HepG2 (cell line): ENCODE measurements around the gene MYLK. TPM values are rescaled to one million over a fixed set of nuclear protein-coding genes. Genes with fewer than 3 reads are reported as not detected.

Experiments used
- AHR ChIP-seq: IDR thresholded peaks from 2 replicates; pipeline ENCODE4 v1.6.1; 2018; ENCODE audit warnings: missing genetic modification reagents, missing compliant biosample characterization
- ARNT ChIP-seq: fragments of 450-650 bp; IDR thresholded peaks from 2 replicates; pipeline ENCODE4 v1.6.1; 2017
- CBX5 ChIP-seq: sonication (generic); formaldehyde crosslinking; IDR thresholded peaks from 2 replicates; pipeline ENCODE4 v1.4.0; 2020; ENCODE audit warnings: missing genetic modification reagents, borderline replicate concordance
- HDAC1 ChIP-seq: sonication (generic); formaldehyde crosslinking; IDR thresholded peaks from 2 replicates; pipeline ENCODE4 v1.5.1; 2020; ENCODE audit warnings: mild to moderate bottlenecking, missing genetic modification reagents
- IRF2 ChIP-seq: IDR thresholded peaks from 2 replicates; pipeline ENCODE4 v1.6.1; 2018; ENCODE audit warnings: missing genetic modification reagents, missing compliant biosample characterization
- JARID2 ChIP-seq: sonication (generic); formaldehyde crosslinking; IDR thresholded peaks from 2 replicates; pipeline ENCODE4 v1.8.1; 2023; ENCODE audit warnings: missing genetic modification reagents, inconsistent platforms; ENCODE audit not compliant: insufficient replicate concordance
- LCORL ChIP-seq, 2 experiments: fragments of 450-650 bp in 1 of 2; sonication (generic) in 1 of 2; formaldehyde crosslinking in 1 of 2; IDR thresholded peaks; 2 replicates each; pipeline versions ENCODE4 v1.5.0 to v1.6.1; 2017 to 2020; ENCODE audit warnings: antibody characterized with exemption in 1 of 2, missing genetic modification reagents in 1 of 2
- MTA3 ChIP-seq: sonication (generic); formaldehyde crosslinking; IDR thresholded peaks from 2 replicates; pipeline ENCODE4 v1.4.0; 2020; ENCODE audit warnings: missing genetic modification reagents
- NFATC3 ChIP-seq: sonication (generic); formaldehyde crosslinking; IDR thresholded peaks from 2 replicates; pipeline ENCODE4 v1.5.1; 2020; ENCODE audit warnings: mild to moderate bottlenecking, missing genetic modification reagents
- NFRKB ChIP-seq: fragments of 450-650 bp; IDR thresholded peaks from 2 replicates; pipeline ENCODE4 v1.6.1; 2017
- NONO ChIP-seq, 2 experiments: fragments of 450-650 bp in 1 of 2; sonication (generic) in 1 of 2; formaldehyde crosslinking in 1 of 2; IDR thresholded peaks in 1 of 2; conservative IDR thresholded peaks in 1 of 2; 2 replicates each; pipeline versions ENCODE4 v1.6.1 to v1.8.0; 2017 to 2022; ENCODE audit warnings: mild to moderate bottlenecking in 1 of 2, missing genetic modification reagents in 1 of 2, moderate library complexity in 1 of 2
- RXRA ChIP-seq: sonication (generic); formaldehyde crosslinking; IDR thresholded peaks from 2 replicates; pipeline ENCODE4 v1.5.1; 2020; ENCODE audit warnings: missing genetic modification reagents
- SP4 ChIP-seq: sonication (generic); formaldehyde crosslinking; IDR thresholded peaks from 2 replicates; pipeline ENCODE4 v1.8.1; 2023; ENCODE audit warnings: mild to moderate bottlenecking, missing genetic modification reagents
- THYN1 ChIP-seq: sonication (generic); formaldehyde crosslinking; IDR thresholded peaks from 2 replicates; pipeline ENCODE4 v1.8.1; 2023; ENCODE audit warnings: low read depth, mild to moderate bottlenecking, moderate library complexity, missing genetic modification reagents, borderline replicate concordance
- TP53 ChIP-seq: sonication (generic); formaldehyde crosslinking; conservative IDR thresholded peaks from 2 replicates; pipeline ENCODE4 v1.4.0; 2020; ENCODE audit warnings: missing genetic modification reagents
- ZBTB21 ChIP-seq: sonication (generic); formaldehyde crosslinking; IDR thresholded peaks from 2 replicates; pipeline ENCODE4 v1.4.0; 2020; ENCODE audit warnings: missing genetic modification reagents
- ZNF20 ChIP-seq: sonication (generic); formaldehyde crosslinking; IDR thresholded peaks from 2 replicates; pipeline ENCODE4 v1.4.0; 2020; ENCODE audit warnings: mild to moderate bottlenecking, moderate library complexity, missing genetic modification reagents
- ZNF326 ChIP-seq: sonication (generic); formaldehyde crosslinking; IDR thresholded peaks from 2 replicates; pipeline ENCODE4 v1.4.0; 2020; ENCODE audit warnings: missing genetic modification reagents, borderline replicate concordance
- ZNF496 ChIP-seq: sonication (generic); formaldehyde crosslinking; IDR thresholded peaks from 2 replicates; pipeline ENCODE4 v1.8.1; 2023; ENCODE audit warnings: mild to moderate bottlenecking, moderate library complexity, missing genetic modification reagents; ENCODE audit not compliant: insufficient replicate concordance
- ZNF564 ChIP-seq: sonication (generic); formaldehyde crosslinking; IDR thresholded peaks from 2 replicates; pipeline ENCODE4 v1.8.1; 2023; ENCODE audit warnings: mild to moderate bottlenecking, missing genetic modification reagents
- ZNF672 ChIP-seq: sonication (generic); formaldehyde crosslinking; IDR thresholded peaks from 2 replicates; pipeline ENCODE4 v1.8.1; 2022; ENCODE audit warnings: missing genetic modification reagents
- ZNF749 ChIP-seq: sonication (generic); formaldehyde crosslinking; IDR thresholded peaks from 2 replicates; pipeline ENCODE4 v1.8.0; 2022; ENCODE audit warnings: mild to moderate bottlenecking, missing genetic modification reagents, moderate library complexity, borderline replicate concordance
- polyA plus RNA-seq, 8 experiments: library from polyadenylated mRNA; depleted of rRNA in 3 of 8; stranded (reverse) in 7 of 8; unstranded in 1 of 8; fragments of >200 nt; fragmentation: Illumina TruSeq in 4 of 8; extraction: Trizol in 4 of 8; gene quantifications; 2 replicates each; pipeline versions ENCODE4 v1.2.1 to v1.2.3, GENCODE V29; 2011 to 2016; ENCODE audit warnings: low read depth in 4 of 8, missing spikeins in 1 of 8, mixed read lengths in 1 of 8; ENCODE audit not compliant: insufficient read depth in 1 of 8
- total RNA-seq, 5 experiments: library from RNA; depleted of rRNA; stranded (reverse); fragments of >200 nt; fragmentation: Illumina TruSeq; extraction: Trizol; gene quantifications; 2 replicates each; pipeline ENCODE4 v1.2.3, GENCODE V29; 2016; ENCODE audit warnings: low read depth in 1 of 5
- TF ChIP-seq, protein P1 (sequence below): sonication (generic); formaldehyde crosslinking; IDR thresholded peaks from 2 replicates; pipeline ENCODE4 v1.8.1; 2023; ENCODE audit warnings: mild to moderate bottlenecking, missing genetic modification reagents
- TF ChIP-seq, protein P2 (sequence below): sonication (generic); formaldehyde crosslinking; IDR thresholded peaks from 2 replicates; pipeline ENCODE4 v1.4.0; 2020; ENCODE audit warnings: missing genetic modification reagents, borderline replicate concordance

Gene MYLK
- total and polyA plus RNA-seq, 2 of the 13 experiments (the other 11 are each of a cell fraction or from before 2014, with no cell fraction given): 10.6 to 34.9 TPM

DNA sequence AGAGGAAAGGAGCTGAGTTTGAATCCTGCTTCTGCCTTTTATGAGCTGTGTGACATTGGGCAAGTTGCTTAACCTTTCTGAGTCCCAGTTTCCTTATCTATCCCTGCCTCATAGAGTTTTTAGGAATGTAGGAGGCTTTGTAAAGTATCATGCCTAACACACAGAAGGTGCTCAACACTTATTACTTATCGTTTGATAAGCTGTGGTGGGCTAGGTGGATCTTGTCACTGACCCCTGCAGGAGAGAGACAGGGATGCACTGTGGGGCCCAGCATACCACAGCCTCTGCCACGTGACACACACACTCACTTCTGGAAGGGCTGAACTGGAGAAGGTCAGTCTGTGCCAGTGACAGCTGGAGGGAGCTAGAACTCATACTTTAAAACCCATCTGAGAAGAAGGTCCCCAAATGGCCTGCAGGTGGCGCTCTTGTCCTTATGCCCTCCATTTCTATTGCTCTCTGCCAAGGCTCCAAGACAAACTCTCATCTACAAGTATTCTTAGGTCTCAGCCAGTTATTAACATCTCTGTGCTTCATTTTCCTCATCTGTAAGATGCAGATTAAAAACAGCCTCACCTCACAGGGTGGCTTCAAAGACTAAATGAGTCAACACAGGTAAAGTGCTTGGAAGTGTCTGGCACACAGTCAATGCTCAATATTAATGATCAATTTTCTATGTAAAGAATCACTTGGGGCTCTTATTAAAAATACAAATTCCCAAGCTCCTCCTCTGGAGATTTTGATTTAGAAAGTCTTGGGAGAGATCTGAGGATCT lies 241.8 kb downstream of the MYLK start (continued):
- TF ChIP-seq, protein P1, sequence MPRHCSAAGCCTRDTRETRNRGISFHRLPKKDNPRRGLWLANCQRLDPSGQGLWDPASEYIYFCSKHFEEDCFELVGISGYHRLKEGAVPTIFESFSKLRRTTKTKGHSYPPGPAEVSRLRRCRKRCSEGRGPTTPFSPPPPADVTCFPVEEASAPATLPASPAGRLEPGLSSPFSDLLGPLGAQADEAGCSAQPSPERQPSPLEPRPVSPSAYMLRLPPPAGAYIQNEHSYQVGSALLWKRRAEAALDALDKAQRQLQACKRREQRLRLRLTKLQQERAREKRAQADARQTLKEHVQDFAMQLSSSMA: no peak
- TF ChIP-seq TP53 (CRISPR knock-in tag) (no peak), ZNF496 (CRISPR knock-in tag) (no peak), NFRKB (no peak), ZNF672 (CRISPR knock-in tag) (no peak), HDAC1 (CRISPR knock-in tag) (0 out of 2 replicates have a peak, but pooled peaks have one; percentile 30), MTA3 (CRISPR knock-in tag) (no peak), CBX5 (CRISPR knock-in tag) (peak; percentile 68; the same call in 1 of the 2 replicates), ZNF749 (CRISPR knock-in tag) (no peak), NFATC3 (no peak), JARID2 (CRISPR knock-in tag) (no peak), SP4 (CRISPR knock-in tag) (no peak), ZBTB21 (CRISPR knock-in tag) (no peak), ZNF20 (CRISPR knock-in tag) (no peak), ARNT (no peak), RXRA (CRISPR knock-in tag) (no peak), ZNF326 (CRISPR knock-in tag) (no peak), THYN1 (no peak), ZNF564 (CRISPR knock-in tag) (no peak), AHR (CRISPR knock-in tag) (no peak), NONO (IDR thresholded peaks at IDR 0.05) (no peak), NONO (CRISPR knock-in tag; conservative IDR thresholded peaks at IDR 0.05) (0 out of 2 replicates have a peak, but pooled peaks have one; percentile 30), LCORL (IDR thresholded peaks at IDR 0.05) (no peak), LCORL (CRISPR knock-in tag; IDR thresholded peaks at IDR 0.05) (peak; percentile 69; the same call in 1 of the 2 replicates), IRF2 (CRISPR knock-in tag) (peak; percentile 61)
- TF ChIP-seq, protein P2, sequence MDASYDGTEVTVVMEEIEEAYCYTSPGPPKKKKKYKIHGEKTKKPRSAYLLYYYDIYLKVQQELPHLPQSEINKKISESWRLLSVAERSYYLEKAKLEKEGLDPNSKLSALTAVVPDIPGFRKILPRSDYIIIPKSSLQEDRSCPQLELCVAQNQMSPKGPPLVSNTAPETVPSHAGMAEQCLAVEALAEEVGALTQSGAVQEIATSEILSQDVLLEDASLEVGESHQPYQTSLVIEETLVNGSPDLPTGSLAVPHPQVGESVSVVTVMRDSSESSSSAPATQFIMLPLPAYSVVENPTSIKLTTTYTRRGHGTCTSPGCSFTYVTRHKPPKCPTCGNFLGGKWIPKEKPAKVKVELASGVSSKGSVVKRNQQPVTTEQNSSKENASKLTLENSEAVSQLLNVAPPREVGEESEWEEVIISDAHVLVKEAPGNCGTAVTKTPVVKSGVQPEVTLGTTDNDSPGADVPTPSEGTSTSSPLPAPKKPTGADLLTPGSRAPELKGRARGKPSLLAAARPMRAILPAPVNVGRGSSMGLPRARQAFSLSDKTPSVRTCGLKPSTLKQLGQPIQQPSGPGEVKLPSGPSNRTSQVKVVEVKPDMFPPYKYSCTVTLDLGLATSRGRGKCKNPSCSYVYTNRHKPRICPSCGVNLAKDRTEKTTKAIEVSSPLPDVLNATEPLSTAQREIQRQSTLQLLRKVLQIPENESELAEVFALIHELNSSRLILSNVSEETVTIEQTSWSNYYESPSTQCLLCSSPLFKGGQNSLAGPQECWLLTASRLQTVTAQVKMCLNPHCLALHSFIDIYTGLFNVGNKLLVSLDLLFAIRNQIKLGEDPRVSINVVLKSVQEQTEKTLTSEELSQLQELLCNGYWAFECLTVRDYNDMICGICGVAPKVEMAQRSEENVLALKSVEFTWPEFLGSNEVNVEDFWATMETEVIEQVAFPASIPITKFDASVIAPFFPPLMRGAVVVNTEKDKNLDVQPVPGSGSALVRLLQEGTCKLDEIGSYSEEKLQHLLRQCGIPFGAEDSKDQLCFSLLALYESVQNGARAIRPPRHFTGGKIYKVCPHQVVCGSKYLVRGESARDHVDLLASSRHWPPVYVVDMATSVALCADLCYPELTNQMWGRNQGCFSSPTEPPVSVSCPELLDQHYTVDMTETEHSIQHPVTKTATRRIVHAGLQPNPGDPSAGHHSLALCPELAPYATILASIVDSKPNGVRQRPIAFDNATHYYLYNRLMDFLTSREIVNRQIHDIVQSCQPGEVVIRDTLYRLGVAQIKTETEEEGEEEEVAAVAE (CRISPR knock-in tag): no peak
